Measurements from ENCODE around the gene SMC1A. TPM values are rescaled to one million over a fixed set of nuclear protein-coding genes. Genes with fewer than 3 reads are reported as not detected.

Gene SMC1A
- total RNA-seq, 4 donors from 2014 or later, result 32.8 to 52.0 (median 36.5) TPM

GRCh38 chrX:53398216-53398615 is 24.2 kb downstream of the SMC1A start:
- DNase-seq (ENCODE audit: extremely low spot score), result no peak
- TF ChIP-seq EP300 (IDR thresholded peaks at IDR 0.05) (no peak), CTCF (IDR thresholded peaks at IDR 0.05) (no peak), POLR2A (IDR thresholded peaks at IDR 0.05; ENCODE audit: low read depth) (no peak), POLR2AphosphoS5 (IDR thresholded peaks at IDR 0.05) (no peak)
- intact Hi-C loops (cut with DNase I), result no loop called here
- Histone ChIP-seq H3K36me3 (peaks cover 0 to 94% (median 73%) of the 10 kb centered on the region in 4 donors), H3K9me3 (no peaks in the 10 kb centered on the region), H3K27ac (replicated peaks in 1 of 4) (no peak overlapping the region), H3K4me3 (no peak overlapping the region), H3K27me3 (no peaks in the 10 kb centered on the region), H3K4me1 (no peaks in the 10 kb centered on the region)
- 89% methylated on average over 1 of the region's 1 CpG for WGBS

- WGBS, result 98% methylated on average over 2 of the region's 2 CpGs
- intact Hi-C loops (cut with DNase I), result no loop called here
- H3K4me1 ChIP-seq, result no peaks in the 10 kb centered on the region
- no peaks in the 10 kb centered on the region for H3K9me3 ChIP-seq
- H3K36me3 ChIP-seq, result peaks cover 0 to 89% (median 70%) of the 10 kb centered on the region in 4 donors
- H3K4me3 ChIP-seq, result no peak overlapping the region
- H3K27ac ChIP-seq (replicated peaks in 1 of 4), result no peak overlapping the region
- TF ChIP-seq POLR2A (IDR thresholded peaks at IDR 0.05; ENCODE audit: low read depth), result no peak
- TF ChIP-seq CTCF (IDR thresholded peaks at IDR 0.05), result no peak
- no peak for TF ChIP-seq POLR2AphosphoS5 (IDR thresholded peaks at IDR 0.05)
- TF ChIP-seq EP300 (IDR thresholded peaks at IDR 0.05), result no peak
- no peaks in the 10 kb centered on the region for H3K27me3 ChIP-seq
- no peak for DNase-seq (ENCODE audit: extremely low spot score)
Observed at GRCh38 chrX:53395605-53396298, 26.7 kb downstream of the SMC1A start.

- TF ChIP-seq POLR2A (IDR thresholded peaks at IDR 0.05; ENCODE audit: low read depth) (no peak), CTCF (IDR thresholded peaks at IDR 0.05) (no peak), EP300 (IDR thresholded peaks at IDR 0.05) (no peak), POLR2AphosphoS5 (IDR thresholded peaks at IDR 0.05) (no peak)
- peaks cover 12 to 69% (median 64%) of the 10 kb centered on the region in 4 donors for H3K36me3 ChIP-seq
- no peak overlapping the region for H3K4me3 ChIP-seq
- intact Hi-C loops (cut with DNase I), result no loop called here
- H3K4me1 ChIP-seq, result no peaks in the 10 kb centered on the region
- H3K9me3 ChIP-seq, result no peaks in the 10 kb centered on the region
- no peaks in the 10 kb centered on the region for H3K27me3 ChIP-seq
- DNase-seq (ENCODE audit: extremely low spot score), result no peak
- no peak overlapping the region for H3K27ac ChIP-seq (replicated peaks in 1 of 4)
- 87% methylated on average over 4 of the region's 4 CpGs for WGBS
Observed at GRCh38 chrX:53383376-53384076, 38.9 kb downstream of the SMC1A start.

GRCh38 chrX:53379747-53380146 is 42.7 kb downstream of the SMC1A start:
- no peak for DNase-seq (ENCODE audit: extremely low spot score)
- intact Hi-C loops (cut with DNase I), result no loop called here
- Histone ChIP-seq H3K36me3 (peaks cover 12 to 71% (median 66%) of the 10 kb centered on the region in 4 donors), H3K27ac (replicated peaks in 1 of 4) (no peak overlapping the region), H3K27me3 (no peaks in the 10 kb centered on the region), H3K4me3 (no peak overlapping the region), H3K9me3 (no peaks in the 10 kb centered on the region), H3K4me1 (no peaks in the 10 kb centered on the region)
- WGBS, result 78% methylated on average over 4 of the region's 4 CpGs
- TF ChIP-seq CTCF (IDR thresholded peaks at IDR 0.05), result no peak
- TF ChIP-seq POLR2A (IDR thresholded peaks at IDR 0.05; ENCODE audit: low read depth), result no peak
- TF ChIP-seq POLR2AphosphoS5 (IDR thresholded peaks at IDR 0.05), result no peak
- no peak for TF ChIP-seq EP300 (IDR thresholded peaks at IDR 0.05)

Measured in esophagus muscularis mucosa (tissue), 4 donors.